Skeletal muscle tissue (tissue), 4 donors: ENCODE results near the gene ATP6V0C. TPM values are rescaled to one million over a fixed set of nuclear protein-coding genes. Genes with fewer than 3 reads are reported as not detected.
"Not testable (repeated sequence)": the region's sequence is repeated elsewhere in the genome, so short reads cannot be mapped to it uniquely, and the experiment has no call there.

Source experiments
- H3K27ac ChIP-seq: one replicate; pipeline ENCODE4 v1.7.0; 2013; ENCODE audit warnings: mild to moderate bottlenecking, low read depth, low read length, inconsistent platforms
- H3K27me3 ChIP-seq, 3 donors: one replicate each; pipeline ENCODE4 v1.7.0; 2013; ENCODE audit warnings: low read length in 3 of 3; ENCODE audit not compliant: control insufficient read depth in 3 of 3, insufficient read depth in 3 of 3
- H3K36me3 ChIP-seq, 3 donors: one replicate each; pipeline ENCODE4 v1.7.0; 2013; ENCODE audit warnings: low read length in 3 of 3; ENCODE audit not compliant: control insufficient read depth in 3 of 3, insufficient read depth in 3 of 3
- H3K4me1 ChIP-seq, 3 donors: one replicate each; pipeline ENCODE4 v1.7.0; 2013; ENCODE audit warnings: low read length in 3 of 3, mild to moderate bottlenecking in 3 of 3; ENCODE audit not compliant: control insufficient read depth in 3 of 3, insufficient read depth in 3 of 3
- H3K4me3 ChIP-seq, 3 donors: one replicate each; pipeline ENCODE4 v1.7.0; 2013; ENCODE audit warnings: low read length in 3 of 3
- H3K9ac ChIP-seq, 3 donors: one replicate each; pipeline ENCODE4 v1.7.0; 2013; ENCODE audit warnings: low read length in 3 of 3, mild to moderate bottlenecking in 3 of 3, moderate library complexity in 2 of 3, low read depth in 1 of 3
- H3K9me3 ChIP-seq, 3 donors: one replicate each; pipeline ENCODE4 v1.7.0; 2013; ENCODE audit warnings: low read length in 3 of 3; ENCODE audit not compliant: control insufficient read depth in 3 of 3
- total RNA-seq: library from RNA; depleted of rRNA; stranded (reverse); fragments of >200 nt; gene quantifications from one replicate; pipeline ENCODE4 v1.2.3, GENCODE V29; 2014
- donor health status: Osteomylitis.

The ATP6V0C gene
- total RNA-seq, 1 donor from 2014 or later = 12.0 TPM

DNA sequence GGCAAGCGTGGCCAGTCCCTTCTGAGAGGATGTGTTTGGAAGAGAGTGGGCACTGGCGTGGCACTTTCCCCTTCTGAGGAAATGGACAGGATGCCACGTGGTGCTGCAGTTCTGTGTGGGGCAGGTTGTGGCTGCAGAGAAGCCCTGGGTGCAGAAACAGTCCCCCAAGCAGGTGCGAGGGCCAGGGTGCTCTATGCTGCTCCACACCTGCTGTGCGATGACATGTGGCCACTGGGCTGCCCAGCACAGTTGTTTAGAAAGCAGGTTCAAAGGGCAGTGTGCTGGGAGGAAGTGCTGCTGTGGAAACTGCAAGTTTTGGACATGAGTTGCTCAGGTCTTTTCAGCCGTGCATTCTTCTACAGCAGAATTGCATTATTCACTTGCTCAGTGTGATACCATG, 27.7 kb downstream of the ATP6V0C start:
- H3K4me3 ChIP-seq, H3K27ac ChIP-seq, H3K36me3 ChIP-seq, H3K27me3 ChIP-seq, H3K9me3 ChIP-seq: not testable (repeated sequence)
- peaks cover 25 to 36% (median 28%) of the 10 kb centered on the region in 3 donors for H3K4me1 ChIP-seq
- peak overlapping the region in 1 of 3 donors; percentile 54 for H3K9ac ChIP-seq

GRCh38 chr16:2543771-2544170, 30.0 kb downstream of the ATP6V0C start:
- not testable (repeated sequence) for H3K4me3 ChIP-seq, H3K9ac ChIP-seq, H3K36me3 ChIP-seq, H3K27ac ChIP-seq, H3K27me3 ChIP-seq, H3K9me3 ChIP-seq
- H3K4me1 ChIP-seq = peaks cover 19 to 34% (median 23%) of the 10 kb centered on the region in 3 donors

DNA sequence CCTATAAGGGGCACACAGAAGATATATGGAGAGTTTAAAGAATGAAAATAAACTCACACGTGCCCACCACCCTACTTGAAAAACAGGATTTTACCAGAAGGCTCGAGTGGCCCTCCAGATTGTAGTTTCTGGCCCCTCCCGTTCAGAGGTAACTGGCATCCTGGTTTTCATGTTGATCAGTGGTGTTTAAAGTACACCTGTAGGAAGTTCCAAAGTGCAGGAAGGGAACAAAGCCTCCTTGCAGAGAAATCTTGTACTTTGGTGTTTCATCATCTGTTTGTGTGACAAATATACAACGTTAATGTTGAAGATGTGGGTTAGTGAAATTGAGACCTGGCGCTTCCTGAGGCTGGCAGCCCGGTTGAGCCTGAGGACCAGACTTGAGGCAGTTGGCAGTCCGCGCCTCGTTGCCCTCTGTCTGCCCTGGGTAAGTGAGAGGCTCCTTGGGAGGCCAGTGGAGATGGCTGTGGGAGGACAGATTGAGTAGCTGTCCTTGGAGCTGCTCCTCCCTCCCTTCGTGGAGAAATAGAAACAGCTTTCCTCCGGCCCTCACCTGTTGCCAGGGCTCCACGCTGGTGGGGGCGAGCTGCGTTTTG, 36.6 kb downstream of the ATP6V0C start:
- H3K27ac ChIP-seq, H3K4me1 ChIP-seq, H3K9ac ChIP-seq, H3K4me3 ChIP-seq, H3K36me3 ChIP-seq, H3K27me3 ChIP-seq, H3K9me3 ChIP-seq: not testable (repeated sequence)

DNA sequence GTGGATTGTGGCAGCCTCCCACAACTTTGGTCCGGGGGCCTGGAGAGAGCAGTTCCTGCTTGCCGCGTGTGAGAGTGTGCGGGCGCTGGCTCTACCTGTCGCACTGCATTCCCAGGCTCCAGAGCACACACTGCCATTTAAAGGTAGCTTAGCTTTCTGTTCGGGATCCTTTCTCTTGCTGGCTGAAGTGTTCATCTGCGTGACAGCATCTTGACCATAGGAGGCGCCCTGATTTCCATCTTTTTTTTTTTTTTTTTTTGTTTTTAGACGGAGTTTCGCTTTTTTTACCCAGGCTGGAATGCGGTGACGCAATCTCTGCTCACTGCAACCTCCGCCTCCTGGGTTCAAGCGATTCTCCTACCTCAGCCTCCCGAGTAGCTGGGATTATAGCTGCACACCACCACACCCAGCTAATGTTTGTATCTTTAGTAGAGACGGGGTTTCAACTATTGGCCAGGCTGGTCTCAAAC, 37.7 kb downstream of the ATP6V0C start:
- not testable (repeated sequence) for H3K27ac ChIP-seq, H3K36me3 ChIP-seq, H3K27me3 ChIP-seq, H3K9ac ChIP-seq, H3K4me3 ChIP-seq, H3K9me3 ChIP-seq, H3K4me1 ChIP-seq

DNA sequence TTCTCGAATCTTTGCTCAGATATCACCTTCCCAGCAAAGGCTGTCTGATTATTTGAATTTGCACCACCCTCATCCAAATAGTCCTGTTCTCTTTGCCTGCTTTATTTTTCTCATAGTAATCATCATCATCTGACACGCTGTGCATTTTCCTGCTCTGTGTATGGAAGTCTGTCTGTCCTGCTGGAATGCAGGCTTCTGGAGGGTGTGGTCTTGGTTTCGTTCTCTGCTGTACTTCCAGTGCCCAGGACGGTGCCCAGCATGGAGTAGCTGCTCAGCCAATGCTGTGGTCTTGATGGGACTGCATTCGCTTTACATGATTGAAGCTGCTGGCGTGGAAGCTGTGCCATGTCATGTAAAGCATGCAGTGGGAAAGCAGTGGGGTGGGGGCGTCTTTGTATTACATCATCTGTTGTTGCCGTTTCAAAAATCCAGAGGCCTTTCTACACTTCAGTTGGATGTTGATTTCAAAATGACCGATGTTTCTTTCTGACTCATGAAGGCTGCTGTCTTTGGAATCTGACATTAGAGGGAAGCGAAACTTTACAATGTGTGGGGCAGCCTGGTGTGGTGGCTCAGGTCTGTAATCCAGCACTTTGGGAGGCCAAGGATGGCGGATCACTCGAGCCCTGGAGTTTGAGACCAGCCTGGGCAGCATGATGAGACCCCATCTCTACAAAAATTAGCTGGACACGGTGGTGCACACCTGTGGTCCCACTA, 41.1 kb downstream of the ATP6V0C start:
- H3K36me3 ChIP-seq, H3K4me3 ChIP-seq, H3K9me3 ChIP-seq, H3K4me1 ChIP-seq, H3K27me3 ChIP-seq, H3K27ac ChIP-seq, H3K9ac ChIP-seq: not testable (repeated sequence)

DNA sequence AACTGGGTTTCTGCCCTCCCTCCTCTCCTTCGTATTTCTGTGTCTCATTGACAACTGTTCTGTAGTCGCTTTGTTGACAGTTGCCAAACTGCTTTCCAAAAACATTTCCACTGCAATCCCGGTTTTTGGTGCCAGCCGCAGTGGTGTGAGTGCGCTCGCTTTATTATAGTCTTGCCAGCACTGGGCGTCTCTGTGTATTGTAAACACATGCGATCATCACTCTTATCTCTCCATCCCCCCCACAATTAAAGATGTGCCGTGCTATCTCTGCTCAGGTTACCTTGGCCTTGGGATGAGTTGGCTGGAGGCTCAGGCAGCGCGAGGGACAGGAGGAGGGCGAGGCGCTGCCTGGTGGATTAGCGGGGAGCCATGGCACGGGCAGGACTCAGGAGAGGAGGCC, 43.4 kb downstream of the ATP6V0C start:
- not testable (repeated sequence) for H3K4me1 ChIP-seq

GRCh38 chr16:2560131-2560797, 46.5 kb downstream of the ATP6V0C start:
- H3K9ac ChIP-seq, H3K36me3 ChIP-seq, H3K27ac ChIP-seq, H3K4me1 ChIP-seq, H3K4me3 ChIP-seq, H3K9me3 ChIP-seq, H3K27me3 ChIP-seq: not testable (repeated sequence)

More for the DNA sequence above, 43.4 kb downstream of the ATP6V0C start:
- not testable (repeated sequence) for H3K27me3 ChIP-seq, H3K9ac ChIP-seq, H3K27ac ChIP-seq, H3K9me3 ChIP-seq, H3K36me3 ChIP-seq, H3K4me3 ChIP-seq

DNA sequence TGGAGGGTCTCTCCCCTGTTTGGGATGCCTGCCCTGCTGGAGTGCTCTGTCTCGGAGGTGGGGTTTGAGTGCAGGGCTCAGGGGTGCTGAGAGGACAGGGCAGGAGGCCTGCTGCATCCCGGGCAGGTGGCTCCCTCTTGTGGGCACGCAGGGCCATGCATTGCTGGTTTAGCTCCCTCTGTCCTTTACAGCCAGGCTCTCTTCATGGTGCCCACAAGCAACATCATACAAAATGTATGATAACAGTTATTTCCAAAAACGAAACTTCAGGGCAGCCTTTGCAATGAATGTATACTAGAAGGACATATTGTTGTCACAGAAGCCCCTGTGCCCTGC, 47.0 kb downstream of the ATP6V0C start:
- not testable (repeated sequence) for H3K27me3 ChIP-seq, H3K4me3 ChIP-seq, H3K36me3 ChIP-seq, H3K9ac ChIP-seq, H3K9me3 ChIP-seq, H3K27ac ChIP-seq, H3K4me1 ChIP-seq

GRCh38 chr16:2567506-2567905, 53.8 kb downstream of the ATP6V0C start:
- not testable (repeated sequence) for H3K9me3 ChIP-seq, H3K27ac ChIP-seq, H3K36me3 ChIP-seq, H3K4me1 ChIP-seq, H3K27me3 ChIP-seq, H3K9ac ChIP-seq, H3K4me3 ChIP-seq

DNA sequence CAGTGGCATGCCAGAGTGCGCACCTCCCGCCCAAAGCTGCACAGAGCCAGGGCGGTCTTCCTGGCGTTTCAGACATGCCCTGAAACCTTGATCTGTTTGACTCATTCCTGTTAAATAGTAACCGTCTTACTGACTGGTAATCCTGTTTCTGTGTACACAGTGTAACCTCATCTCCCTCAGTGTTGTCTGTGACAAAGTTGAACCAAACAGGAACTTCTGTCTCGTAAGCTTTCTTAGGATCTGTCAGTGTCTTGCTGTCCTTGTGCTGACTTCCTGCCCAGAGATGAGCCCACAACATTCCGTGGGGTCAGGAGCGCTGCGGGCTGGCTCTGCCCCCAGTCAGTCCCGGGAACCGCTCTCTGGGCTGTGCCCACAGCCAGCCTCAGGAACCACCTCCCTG, 54.8 kb downstream of the ATP6V0C start:
- not testable (repeated sequence) for H3K27me3 ChIP-seq, H3K4me1 ChIP-seq, H3K27ac ChIP-seq, H3K36me3 ChIP-seq, H3K9ac ChIP-seq, H3K4me3 ChIP-seq, H3K9me3 ChIP-seq
